Activated naive CD4-positive, alpha-beta T cell treated with anti-CD3 and anti-CD28 coated beads for 36 hours (primary cell): ENCODE measurements around the gene SPTLC2. TPM values are rescaled to one million over a fixed set of nuclear protein-coding genes. Genes with fewer than 3 reads are reported as not detected.
"Not testable (repeated sequence)": the region's sequence is repeated elsewhere in the genome, so short reads cannot be mapped to it uniquely, and the experiment has no call there.

Source experiments
- CTCF ChIA-PET: fragments of 350-600 bp; sonication (Branson Sonifier 250); formaldehyde crosslinking; loops from one replicate; lab custom pipeline; 2021; ENCODE audit warnings: antibody characterized with exemption; lab: Charles Lee
- DNase-seq: peaks from one replicate; pipeline ENCODE4 v3.0.0-alpha.2; 2020
- H3K27ac Mint-ChIP-seq: one replicate; pipeline ENCODE4 v1.8.0; 2021; ENCODE audit warnings: mild to moderate bottlenecking, mixed read lengths
- H3K27me3 Mint-ChIP-seq: one replicate; pipeline ENCODE4 v1.8.0; 2021; ENCODE audit warnings: low read depth, mixed read lengths
- H3K36me3 Mint-ChIP-seq: one replicate; pipeline ENCODE4 v1.8.0; 2021; ENCODE audit warnings: low read depth, mixed read lengths
- H3K4me1 Mint-ChIP-seq: one replicate; pipeline ENCODE4 v1.8.0; 2021; ENCODE audit warnings: low read depth, mixed read lengths
- H3K4me3 Mint-ChIP-seq: one replicate; pipeline ENCODE4 v1.8.0; 2021; ENCODE audit warnings: mild to moderate bottlenecking, moderate library complexity, mixed read lengths
- H3K9me3 Mint-ChIP-seq: one replicate; pipeline ENCODE4 v1.8.0; 2021; ENCODE audit warnings: mixed read lengths
- intact Hi-C: fragments of 100-400 bp; cut with micrococcal nuclease; formaldehyde crosslinking; loops from one replicate; pipeline ENCODE4 v1.15.1; 2023
- total RNA-seq, 2 experiments: library from RNA; stranded (reverse); gene quantifications; one replicate each; pipeline ENCODE4 v1.2.3, GENCODE V29; 2021

SPTLC2 gene
- total RNA-seq, 2 experiments from 2014 or later = 16.1 to 18.1 TPM

DNA sequence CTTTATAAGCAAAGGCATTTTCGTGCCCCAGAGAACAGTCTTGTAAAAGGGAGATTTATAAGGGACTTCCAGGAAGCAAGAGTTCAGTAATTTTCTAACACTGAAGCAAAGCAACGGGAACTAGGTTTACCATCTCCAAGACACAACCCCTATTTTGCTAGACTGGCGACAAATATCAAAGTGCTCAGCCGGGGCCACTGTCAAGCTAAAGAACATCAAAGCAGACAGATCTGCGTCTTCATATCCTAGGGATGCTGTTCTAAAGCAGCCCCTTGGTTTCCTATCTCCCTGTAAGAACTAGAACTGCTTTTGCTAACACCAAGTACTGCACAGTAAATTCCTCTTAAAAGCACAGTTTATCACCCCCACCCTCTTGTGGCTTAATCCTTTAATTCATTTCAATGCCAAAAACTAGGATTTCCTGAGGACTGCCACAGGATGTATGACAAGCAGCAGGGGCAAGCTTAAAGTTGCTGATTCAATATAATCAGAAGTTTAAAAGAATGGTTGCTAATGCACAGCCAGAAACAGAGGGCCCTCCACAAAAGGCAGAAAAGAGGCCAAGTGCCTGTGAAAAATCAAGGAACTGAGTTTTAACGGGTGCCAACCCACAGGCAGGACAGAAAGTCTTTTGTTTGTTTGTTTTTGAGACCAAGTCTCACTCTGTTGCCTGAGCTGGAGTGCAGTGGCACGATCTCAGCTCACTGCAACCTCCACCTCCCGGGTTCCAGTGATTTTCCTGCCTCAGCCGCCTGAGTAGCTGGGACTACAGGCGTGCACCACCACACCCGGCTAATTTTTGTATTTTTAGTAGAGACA is 73.8 kb downstream of the SPTLC2 start:
- peaks cover 7% of the 10 kb centered on the region for H3K36me3 Mint-ChIP-seq
- CTCF ChIA-PET = interaction anchor here (1.2 kb wide), 1 partner anchor 10 kb away, joined by 5 read pairs; no protein-coding TSS in a partner anchor
- no peak overlapping the region for H3K4me3 Mint-ChIP-seq

DNA sequence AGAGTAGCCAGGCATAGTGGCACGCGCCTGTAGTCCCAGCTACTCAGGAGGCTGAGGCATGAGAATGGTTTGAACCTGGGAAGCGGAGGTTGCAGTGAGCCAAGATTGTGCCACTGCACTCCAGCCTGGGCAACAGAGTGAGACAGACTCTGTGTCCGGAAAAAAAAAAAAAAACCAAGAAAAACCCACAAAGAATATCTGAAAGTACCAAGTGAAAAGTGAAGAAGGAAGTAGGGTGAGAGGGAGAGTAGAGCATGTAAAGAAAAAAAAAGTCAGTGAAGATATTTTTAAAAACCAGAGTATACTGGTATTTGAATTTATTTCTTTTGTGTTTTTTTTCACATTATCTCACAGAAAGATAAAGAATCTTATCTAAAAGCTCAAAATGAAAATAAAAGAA is 74.5 kb downstream of the SPTLC2 start:
- H3K4me1 Mint-ChIP-seq = peaks cover 2% of the 10 kb centered on the region
- DNase-seq = no peak
- peaks cover 7% of the 10 kb centered on the region for H3K36me3 Mint-ChIP-seq
- H3K4me3 Mint-ChIP-seq = no peak overlapping the region
- intact Hi-C loops = no loop called here
- no peaks in the 10 kb centered on the region for H3K9me3 Mint-ChIP-seq
- H3K27me3 Mint-ChIP-seq = no peaks in the 10 kb centered on the region
- H3K27ac Mint-ChIP-seq = no peak overlapping the region
- CTCF ChIA-PET = interaction anchor here (1.2 kb wide), 1 partner anchor 10 kb away, joined by 5 read pairs; no protein-coding TSS in a partner anchor

More for the DNA sequence above, 73.8 kb downstream of the SPTLC2 start:
- no peak overlapping the region for H3K27ac Mint-ChIP-seq
- intact Hi-C loops = no loop called here
- H3K9me3 Mint-ChIP-seq = no peaks in the 10 kb centered on the region
- DNase-seq = no peak
- no peaks in the 10 kb centered on the region for H3K27me3 Mint-ChIP-seq
- H3K4me1 Mint-ChIP-seq = peaks cover 2% of the 10 kb centered on the region

DNA sequence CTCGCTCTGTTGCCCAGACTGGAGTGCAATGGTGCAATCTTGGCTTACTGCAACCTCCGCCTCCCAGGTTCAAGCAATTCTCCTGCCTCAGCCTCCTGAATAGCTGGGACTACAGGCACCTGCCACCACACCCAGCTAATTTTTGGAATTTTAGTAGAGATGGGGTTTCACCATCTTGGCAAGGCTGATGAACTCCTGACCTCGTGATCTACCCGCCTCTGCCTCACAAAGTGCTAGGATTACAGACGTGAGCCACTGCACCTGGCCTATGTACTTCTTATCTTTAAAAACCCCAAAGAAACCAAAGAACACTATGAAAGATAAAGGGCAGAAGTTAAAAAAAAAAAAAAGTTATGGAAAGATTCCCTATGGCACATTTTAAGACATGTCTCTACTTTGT is 79.5 kb downstream of the SPTLC2 start:
- H3K36me3 Mint-ChIP-seq, H3K27me3 Mint-ChIP-seq, intact Hi-C loops, H3K4me3 Mint-ChIP-seq, DNase-seq, CTCF ChIA-PET, H3K9me3 Mint-ChIP-seq, H3K27ac Mint-ChIP-seq, H3K4me1 Mint-ChIP-seq: not testable (repeated sequence)

DNA sequence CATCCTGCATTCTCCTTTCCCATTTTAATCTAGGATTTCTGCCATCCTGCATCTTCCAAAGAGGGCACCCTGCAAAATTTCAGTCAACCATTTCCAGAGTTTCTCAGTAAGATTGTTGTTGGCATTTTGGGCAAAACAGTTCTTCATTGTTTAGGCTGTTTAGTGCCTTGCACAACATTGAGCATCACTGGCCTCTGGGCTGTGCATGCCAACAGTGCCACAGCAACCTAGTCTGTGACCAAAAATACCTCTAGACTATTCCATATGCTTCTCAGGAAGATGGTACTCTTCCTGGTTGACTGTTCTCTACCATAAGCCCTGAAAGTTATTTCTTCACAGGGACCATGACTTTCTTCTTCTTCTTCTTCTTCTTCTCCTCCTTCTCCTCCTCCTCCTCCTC is 85.4 kb downstream of the SPTLC2 start:
- intact Hi-C loops = no loop called here
- CTCF ChIA-PET = interaction anchor here (0.7 kb wide), 1 partner anchor 10 kb away, joined by 4 read pairs; no protein-coding TSS in a partner anchor
- no peak overlapping the region for H3K4me3 Mint-ChIP-seq
- peaks cover 5% of the 10 kb centered on the region for H3K36me3 Mint-ChIP-seq
- H3K27ac Mint-ChIP-seq = no peak overlapping the region
- no peaks in the 10 kb centered on the region for H3K9me3 Mint-ChIP-seq
- no peak for DNase-seq
- no peaks in the 10 kb centered on the region for H3K27me3 Mint-ChIP-seq
- no peaks in the 10 kb centered on the region for H3K4me1 Mint-ChIP-seq

DNA sequence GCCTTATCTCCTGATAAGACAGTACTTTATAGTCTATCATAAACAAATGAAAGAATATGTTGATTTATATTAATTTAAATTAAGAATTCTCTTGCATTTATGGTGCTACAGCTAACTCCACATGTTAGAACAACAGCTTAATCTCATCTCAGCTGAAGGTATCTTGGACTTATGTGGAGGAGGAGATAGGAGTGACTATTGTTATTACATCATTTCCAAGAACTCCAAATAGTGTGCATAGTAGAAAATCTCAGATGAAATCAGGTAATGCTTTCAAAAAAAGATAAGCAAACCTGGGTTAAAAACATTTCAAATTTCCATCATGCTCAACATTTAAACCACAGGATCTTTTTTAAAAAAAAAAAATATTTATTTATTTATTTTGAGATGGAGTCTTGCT is 86.5 kb downstream of the SPTLC2 start:
- no peak overlapping the region for H3K4me3 Mint-ChIP-seq

DNA sequence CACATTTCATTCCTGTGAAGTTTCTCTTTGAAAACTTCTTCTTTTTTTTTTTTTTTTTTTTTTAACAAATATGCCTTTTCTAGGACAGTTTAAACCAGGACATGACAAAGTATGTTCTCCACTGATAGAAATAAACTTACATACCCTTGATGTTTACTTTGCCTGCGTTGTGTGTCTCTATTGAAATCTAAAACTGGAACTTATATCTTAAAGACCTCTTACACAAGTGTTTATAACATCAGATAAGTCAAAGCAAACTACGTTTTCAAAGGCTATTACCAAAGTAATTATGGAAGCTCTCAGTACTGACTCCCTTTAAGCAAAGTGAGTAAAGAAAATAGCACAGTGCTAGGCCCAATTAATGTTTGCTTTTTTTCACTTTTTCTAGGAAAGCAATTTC is 87.2 kb downstream of the SPTLC2 start:
- no peak overlapping the region for H3K27ac Mint-ChIP-seq
- no peaks in the 10 kb centered on the region for H3K9me3 Mint-ChIP-seq
- no peak for DNase-seq
- peaks cover 2% of the 10 kb centered on the region for H3K36me3 Mint-ChIP-seq
- no peaks in the 10 kb centered on the region for H3K27me3 Mint-ChIP-seq
- no peak overlapping the region for H3K4me3 Mint-ChIP-seq
- no peaks in the 10 kb centered on the region for H3K4me1 Mint-ChIP-seq
- CTCF ChIA-PET = interaction anchor here (0.7 kb wide), 1 partner anchor 261 kb away, joined by 3 read pairs; no protein-coding TSS in a partner anchor
- intact Hi-C loops = no loop called here

More for the DNA sequence above, 86.5 kb downstream of the SPTLC2 start:
- Mint-ChIP-seq H3K27me3 (no peaks in the 10 kb centered on the region), H3K4me1 (no peaks in the 10 kb centered on the region), H3K27ac (no peak overlapping the region), H3K36me3 (peaks cover 5% of the 10 kb centered on the region), H3K9me3 (no peaks in the 10 kb centered on the region)
- no peak for DNase-seq
- intact Hi-C loops = no loop called here
- CTCF ChIA-PET = interaction anchor here (0.7 kb wide), 1 partner anchor 260 kb away, joined by 3 read pairs; no protein-coding TSS in a partner anchor

DNA sequence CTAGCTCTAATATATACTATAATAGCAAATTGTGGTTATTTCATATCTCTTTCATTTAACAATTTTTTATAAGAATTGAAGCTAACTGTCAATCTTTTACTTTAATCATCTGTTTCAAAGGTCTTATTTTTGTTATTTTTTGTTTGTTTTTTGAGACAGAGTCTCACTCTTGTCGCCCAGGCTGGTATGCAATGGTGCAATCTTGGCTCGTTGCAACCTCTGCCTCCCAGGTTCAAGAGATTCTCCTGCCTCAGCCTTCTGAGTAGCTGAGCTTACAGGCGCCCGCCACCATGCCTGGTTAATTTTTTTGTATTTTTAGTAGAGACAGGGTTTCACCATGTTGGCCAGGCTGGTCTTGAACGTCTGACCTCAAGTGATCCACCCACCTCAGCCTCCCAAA is 87.7 kb downstream of the SPTLC2 start:
- H3K27me3 Mint-ChIP-seq, DNase-seq, H3K27ac Mint-ChIP-seq, H3K9me3 Mint-ChIP-seq, intact Hi-C loops, H3K4me3 Mint-ChIP-seq, H3K36me3 Mint-ChIP-seq, H3K4me1 Mint-ChIP-seq: not testable (repeated sequence)
- CTCF ChIA-PET = interaction anchor here (0.6 to 0.9 kb wide), 2 partner anchors 21 kb away, joined by 3 read pairs; no protein-coding TSS in a partner anchor

DNA sequence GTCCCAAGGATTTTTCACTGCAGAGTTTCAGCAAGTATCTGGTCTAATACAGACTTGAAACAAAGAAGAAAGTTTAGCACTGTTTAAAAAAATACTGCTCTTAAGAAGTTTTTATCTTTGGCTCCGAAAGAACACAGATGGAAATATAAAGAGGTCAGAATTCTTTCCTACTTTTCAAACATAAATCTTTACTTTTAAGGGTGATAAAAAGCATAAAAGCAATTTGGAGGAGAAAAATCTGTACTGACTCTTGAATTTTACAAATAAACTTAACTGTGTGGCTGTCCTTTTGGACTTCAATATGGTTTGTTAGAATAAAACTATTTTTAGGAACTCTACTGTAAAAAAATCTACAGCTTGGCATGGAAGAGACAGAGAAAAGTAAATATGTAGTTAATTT is 90.2 kb downstream of the SPTLC2 start:
- Mint-ChIP-seq H3K4me3 (no peak overlapping the region), H3K36me3 (peaks cover 1% of the 10 kb centered on the region), H3K27me3 (no peaks in the 10 kb centered on the region), H3K4me1 (no peaks in the 10 kb centered on the region), H3K27ac (no peak overlapping the region), H3K9me3 (no peaks in the 10 kb centered on the region)
- intact Hi-C loops = no loop called here
- no peak for DNase-seq
- CTCF ChIA-PET = interaction anchor here (0.6 kb wide), 2 partner anchors 26 to 347 kb away, joined by 3 read pairs; no protein-coding TSS in a partner anchor

DNA sequence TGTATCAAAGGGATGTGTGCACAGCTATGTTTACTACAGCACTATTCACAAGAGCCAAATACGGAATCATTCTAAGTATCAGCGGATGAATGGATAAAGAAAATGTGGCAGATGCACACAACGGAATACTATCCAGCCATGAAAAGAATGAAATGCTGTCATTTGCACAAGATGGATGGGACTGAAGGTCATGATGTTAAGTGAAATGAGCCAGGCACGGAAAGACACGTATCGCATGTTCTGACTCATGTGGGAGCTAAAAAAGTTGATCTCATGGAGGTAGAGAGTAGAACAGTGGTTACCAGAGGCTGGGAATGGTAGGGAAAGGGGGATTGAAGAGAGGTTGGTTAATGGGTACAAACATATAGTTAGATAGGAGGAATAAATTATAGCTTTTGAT is 91.9 kb downstream of the SPTLC2 start:
- Mint-ChIP-seq H3K27me3 (no peaks in the 10 kb centered on the region), H3K4me3 (no peak overlapping the region), H3K27ac (no peak overlapping the region), H3K4me1 (no peaks in the 10 kb centered on the region), H3K9me3 (no peaks in the 10 kb centered on the region), H3K36me3 (peaks cover 16% of the 10 kb centered on the region)
- no peak for DNase-seq
- intact Hi-C loops = no loop called here
- CTCF ChIA-PET = interaction anchor here (0.6 to 1.1 kb wide), 2 partner anchors 13 to 36 kb away, joined by 3 to 5 read pairs; no protein-coding TSS in a partner anchor

DNA sequence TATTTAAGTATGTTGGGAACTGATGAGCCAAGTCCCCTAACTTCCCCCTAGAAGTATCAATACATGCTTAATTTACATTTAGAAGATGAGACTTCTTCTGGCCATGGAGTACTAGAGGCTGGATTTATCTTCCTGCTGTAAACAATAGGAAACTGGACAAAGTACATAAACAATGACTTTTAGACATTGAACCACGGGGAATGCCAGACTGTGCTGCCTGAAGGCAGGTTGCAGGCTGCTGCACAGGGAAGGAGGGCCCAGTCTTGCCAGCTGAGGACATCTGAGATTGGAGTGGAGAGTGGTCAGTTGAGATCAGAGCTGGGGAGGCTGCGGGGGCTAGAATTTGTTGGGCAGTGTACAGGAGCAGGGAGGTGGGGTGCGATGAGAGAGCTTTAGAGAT is 93.3 kb downstream of the SPTLC2 start:
- intact Hi-C loops = no loop called here
- CTCF ChIA-PET = no interaction called here
- H3K36me3 Mint-ChIP-seq = peaks cover 22% of the 10 kb centered on the region

DNA sequence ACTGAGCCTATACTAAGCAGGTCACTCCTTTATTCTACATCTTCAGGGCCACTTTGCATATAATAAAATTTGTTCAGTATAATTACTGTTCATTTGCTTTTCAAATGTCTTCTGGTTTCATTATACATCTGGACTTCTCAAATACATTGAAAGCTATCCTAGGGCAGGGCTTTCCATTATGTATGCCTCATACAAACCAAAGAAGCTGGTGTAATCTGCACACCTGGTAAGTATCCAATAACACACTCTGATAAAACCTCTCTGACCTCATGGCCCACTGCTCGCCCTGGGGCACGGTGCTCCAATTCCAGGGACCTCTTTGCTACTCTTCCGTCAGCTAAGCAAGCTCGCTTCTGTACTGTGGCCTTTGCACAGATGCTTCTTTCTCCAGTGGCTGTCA is 95.9 kb downstream of the SPTLC2 start:
- no peaks in the 10 kb centered on the region for H3K9me3 Mint-ChIP-seq
- DNase-seq = no peak
- H3K36me3 Mint-ChIP-seq = peaks cover 33% of the 10 kb centered on the region
- intact Hi-C loops = no loop called here
- H3K27ac Mint-ChIP-seq = no peak overlapping the region
- no peaks in the 10 kb centered on the region for H3K4me1 Mint-ChIP-seq
- H3K4me3 Mint-ChIP-seq = no peak overlapping the region
- CTCF ChIA-PET = no interaction called here
- no peaks in the 10 kb centered on the region for H3K27me3 Mint-ChIP-seq

More for the DNA sequence above, 93.3 kb downstream of the SPTLC2 start:
- Mint-ChIP-seq H3K4me1 (no peaks in the 10 kb centered on the region), H3K27ac (no peak overlapping the region), H3K4me3 (no peak overlapping the region), H3K27me3 (no peaks in the 10 kb centered on the region), H3K9me3 (no peaks in the 10 kb centered on the region)
- DNase-seq = no peak

DNA sequence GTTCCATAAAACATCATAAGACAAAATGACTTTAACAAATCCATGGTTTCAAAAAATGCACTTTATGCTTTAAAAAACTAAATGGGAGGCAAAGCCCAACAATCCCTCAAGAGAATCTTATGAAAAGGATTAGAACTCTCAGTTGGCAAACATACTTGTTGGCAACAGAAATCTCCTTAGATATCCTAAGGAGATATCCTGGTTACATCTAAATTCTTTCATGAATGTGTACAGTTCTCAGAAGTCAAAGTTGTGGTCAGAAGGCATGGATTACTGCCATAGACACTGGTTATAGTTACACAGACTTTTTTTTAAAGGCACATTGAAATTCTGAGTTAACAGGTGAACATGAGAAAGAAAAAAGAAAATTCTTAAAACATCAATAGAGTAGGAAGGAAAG is 100.3 kb downstream of the SPTLC2 start:
- DNase-seq = no peak
- Mint-ChIP-seq H3K36me3 (peaks cover 50% of the 10 kb centered on the region), H3K27me3 (no peaks in the 10 kb centered on the region), H3K4me1 (no peaks in the 10 kb centered on the region), H3K4me3 (no peak overlapping the region), H3K9me3 (no peaks in the 10 kb centered on the region), H3K27ac (no peak overlapping the region)
- intact Hi-C loops = no loop called here
- CTCF ChIA-PET = interaction anchor here (0.9 kb wide), 1 partner anchor 9 kb away, joined by 3 read pairs; no protein-coding TSS in a partner anchor
